Measurements from ENCODE around the gene PDPR. TPM values are rescaled to one million over a fixed set of nuclear protein-coding genes. Genes with fewer than 3 reads are reported as not detected.
"Not testable (repeated sequence)": the region's sequence is repeated elsewhere in the genome, so short reads cannot be mapped to it uniquely, and the experiment has no call there.

The PDPR gene
- polyA plus RNA-seq, 1 donor from 2014 or later, result 12.3 TPM

DNA sequence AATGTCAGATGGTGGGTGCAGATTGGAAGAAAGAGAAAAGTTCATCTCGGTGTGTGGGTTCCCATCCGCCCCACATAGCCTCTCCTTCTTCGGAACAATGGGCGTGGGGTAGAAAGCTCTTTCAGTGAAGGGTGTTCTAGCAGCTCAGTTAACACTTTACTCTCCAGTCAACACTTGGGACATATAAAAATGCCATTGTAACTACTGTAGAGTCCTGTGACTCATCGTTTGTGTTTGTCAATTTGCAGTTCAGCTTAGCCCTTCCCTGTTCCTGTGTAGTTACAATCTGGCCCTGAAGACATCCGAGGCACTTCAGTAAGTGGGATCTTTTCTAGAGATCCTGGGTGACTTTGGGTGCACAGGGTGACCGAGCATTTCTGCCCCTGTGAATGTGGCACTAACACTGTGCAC is 47.9 kb downstream of the PDPR start:
- Histone ChIP-seq H3K36me3 (ENCODE audit: insufficient read depth, low read length) (peaks cover 7% of the 10 kb centered on the region), H3K9ac (ENCODE audit: low read length) (no peak overlapping the region)

DNA sequence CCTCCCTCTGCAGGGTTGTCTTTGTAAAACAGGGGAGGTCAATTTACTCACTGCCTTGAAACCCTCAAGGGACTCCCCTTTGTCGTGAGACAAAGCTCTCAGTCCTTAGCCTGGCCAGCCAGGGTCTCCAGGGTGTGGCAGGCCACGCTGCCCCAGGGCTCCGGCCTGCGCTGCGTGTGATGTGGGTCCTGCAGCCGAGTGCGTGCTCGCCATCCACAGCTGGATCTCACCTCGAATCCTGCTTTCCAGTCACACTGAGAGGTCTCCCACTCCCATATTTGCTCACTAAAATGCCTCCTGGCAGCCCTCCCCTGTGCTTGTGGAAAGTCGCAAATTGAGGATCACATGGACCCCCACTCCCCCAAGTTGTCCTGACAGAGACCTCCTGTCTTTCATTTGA is 49.5 kb downstream of the PDPR start:
- Histone ChIP-seq H3K4me2 (ENCODE audit: low read length) (no peak overlapping the region), H3K9me2 (ENCODE audit: insufficient read depth, low read length) (no peaks in the 10 kb centered on the region), H2AFZ (ENCODE audit: low read depth, low read length) (no peak overlapping the region), H3K9me3 (ENCODE audit: low read length) (no peaks in the 10 kb centered on the region), H3K9ac (ENCODE audit: low read length) (no peak overlapping the region), H3K27me3 (ENCODE audit: insufficient read depth, low read depth, low read length) (no peaks in the 10 kb centered on the region), H3K36me3 (ENCODE audit: insufficient read depth, low read length) (peaks cover 7% of the 10 kb centered on the region), H4K20me1 (ENCODE audit: insufficient read depth) (no peaks in the 10 kb centered on the region), H3K79me2 (replicated peaks; ENCODE audit: insufficient read depth, low read length) (no peaks in the 10 kb centered on the region), H3K27ac (ENCODE audit: low read length) (no peak overlapping the region), H3K4me3 (ENCODE audit: low read length) (no peak overlapping the region), H3F3A (ENCODE audit: insufficient read depth, low read length, poor library complexity, severe bottlenecking) (no peaks in the 10 kb centered on the region)
- no peak for TF ChIP-seq EZH2 (IDR thresholded peaks at IDR 0.05; ENCODE audit: borderline replicate concordance, insufficient read depth, low read length, poor library complexity, severe bottlenecking)
- TF ChIP-seq EP300 (conservative IDR thresholded peaks at IDR 0.05; ENCODE audit: poor library complexity, severe bottlenecking), result no peak
- no peak for TF ChIP-seq SMC3 (conservative IDR thresholded peaks at IDR 0.05; ENCODE audit: poor library complexity)
- TF ChIP-seq, protein P1, sequence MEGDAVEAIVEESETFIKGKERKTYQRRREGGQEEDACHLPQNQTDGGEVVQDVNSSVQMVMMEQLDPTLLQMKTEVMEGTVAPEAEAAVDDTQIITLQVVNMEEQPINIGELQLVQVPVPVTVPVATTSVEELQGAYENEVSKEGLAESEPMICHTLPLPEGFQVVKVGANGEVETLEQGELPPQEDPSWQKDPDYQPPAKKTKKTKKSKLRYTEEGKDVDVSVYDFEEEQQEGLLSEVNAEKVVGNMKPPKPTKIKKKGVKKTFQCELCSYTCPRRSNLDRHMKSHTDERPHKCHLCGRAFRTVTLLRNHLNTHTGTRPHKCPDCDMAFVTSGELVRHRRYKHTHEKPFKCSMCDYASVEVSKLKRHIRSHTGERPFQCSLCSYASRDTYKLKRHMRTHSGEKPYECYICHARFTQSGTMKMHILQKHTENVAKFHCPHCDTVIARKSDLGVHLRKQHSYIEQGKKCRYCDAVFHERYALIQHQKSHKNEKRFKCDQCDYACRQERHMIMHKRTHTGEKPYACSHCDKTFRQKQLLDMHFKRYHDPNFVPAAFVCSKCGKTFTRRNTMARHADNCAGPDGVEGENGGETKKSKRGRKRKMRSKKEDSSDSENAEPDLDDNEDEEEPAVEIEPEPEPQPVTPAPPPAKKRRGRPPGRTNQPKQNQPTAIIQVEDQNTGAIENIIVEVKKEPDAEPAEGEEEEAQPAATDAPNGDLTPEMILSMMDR (IDR thresholded peaks at IDR 0.05; ENCODE audit: poor library complexity, severe bottlenecking), result no peak
- no peak for TF ChIP-seq TAF1 (IDR thresholded peaks at IDR 0.05; ENCODE audit: low read depth)
- no peak for TF ChIP-seq POLR2AphosphoS5 (IDR thresholded peaks at IDR 0.05)
- TF ChIP-seq RAD21 (conservative IDR thresholded peaks at IDR 0.05), result no peak
- TF ChIP-seq, protein P2, sequence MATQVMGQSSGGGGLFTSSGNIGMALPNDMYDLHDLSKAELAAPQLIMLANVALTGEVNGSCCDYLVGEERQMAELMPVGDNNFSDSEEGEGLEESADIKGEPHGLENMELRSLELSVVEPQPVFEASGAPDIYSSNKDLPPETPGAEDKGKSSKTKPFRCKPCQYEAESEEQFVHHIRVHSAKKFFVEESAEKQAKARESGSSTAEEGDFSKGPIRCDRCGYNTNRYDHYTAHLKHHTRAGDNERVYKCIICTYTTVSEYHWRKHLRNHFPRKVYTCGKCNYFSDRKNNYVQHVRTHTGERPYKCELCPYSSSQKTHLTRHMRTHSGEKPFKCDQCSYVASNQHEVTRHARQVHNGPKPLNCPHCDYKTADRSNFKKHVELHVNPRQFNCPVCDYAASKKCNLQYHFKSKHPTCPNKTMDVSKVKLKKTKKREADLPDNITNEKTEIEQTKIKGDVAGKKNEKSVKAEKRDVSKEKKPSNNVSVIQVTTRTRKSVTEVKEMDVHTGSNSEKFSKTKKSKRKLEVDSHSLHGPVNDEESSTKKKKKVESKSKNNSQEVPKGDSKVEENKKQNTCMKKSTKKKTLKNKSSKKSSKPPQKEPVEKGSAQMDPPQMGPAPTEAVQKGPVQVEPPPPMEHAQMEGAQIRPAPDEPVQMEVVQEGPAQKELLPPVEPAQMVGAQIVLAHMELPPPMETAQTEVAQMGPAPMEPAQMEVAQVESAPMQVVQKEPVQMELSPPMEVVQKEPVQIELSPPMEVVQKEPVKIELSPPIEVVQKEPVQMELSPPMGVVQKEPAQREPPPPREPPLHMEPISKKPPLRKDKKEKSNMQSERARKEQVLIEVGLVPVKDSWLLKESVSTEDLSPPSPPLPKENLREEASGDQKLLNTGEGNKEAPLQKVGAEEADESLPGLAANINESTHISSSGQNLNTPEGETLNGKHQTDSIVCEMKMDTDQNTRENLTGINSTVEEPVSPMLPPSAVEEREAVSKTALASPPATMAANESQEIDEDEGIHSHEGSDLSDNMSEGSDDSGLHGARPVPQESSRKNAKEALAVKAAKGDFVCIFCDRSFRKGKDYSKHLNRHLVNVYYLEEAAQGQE (IDR thresholded peaks at IDR 0.05; ENCODE audit: borderline replicate concordance), result no peak
- no peak for TF ChIP-seq MXI1 (conservative IDR thresholded peaks at IDR 0.05; ENCODE audit: poor library complexity, severe bottlenecking)

More for the DNA sequence above, 47.9 kb downstream of the PDPR start:
- Histone ChIP-seq H3K27ac (ENCODE audit: low read length) (no peak overlapping the region), H3K27me3 (ENCODE audit: insufficient read depth, low read depth, low read length) (no peaks in the 10 kb centered on the region), H3K4me2 (ENCODE audit: low read length) (no peak overlapping the region), H4K20me1 (ENCODE audit: insufficient read depth) (no peaks in the 10 kb centered on the region), H3K79me2 (replicated peaks; ENCODE audit: insufficient read depth, low read length) (no peaks in the 10 kb centered on the region), H3K9me3 (ENCODE audit: low read length) (no peaks in the 10 kb centered on the region), H3K4me3 (ENCODE audit: low read length) (no peak overlapping the region), H3K9me2 (ENCODE audit: insufficient read depth, low read length) (no peaks in the 10 kb centered on the region), H3F3A (ENCODE audit: insufficient read depth, low read length, poor library complexity, severe bottlenecking) (no peaks in the 10 kb centered on the region), H2AFZ (ENCODE audit: low read depth, low read length) (no peak overlapping the region)
- TF ChIP-seq, protein P2 (IDR thresholded peaks at IDR 0.05; ENCODE audit: borderline replicate concordance), result no peak
- TF ChIP-seq, protein P1 (IDR thresholded peaks at IDR 0.05; ENCODE audit: poor library complexity, severe bottlenecking), result no peak
- TF ChIP-seq TAF1 (IDR thresholded peaks at IDR 0.05; ENCODE audit: low read depth) (no peak), RAD21 (conservative IDR thresholded peaks at IDR 0.05) (no peak)

DNA sequence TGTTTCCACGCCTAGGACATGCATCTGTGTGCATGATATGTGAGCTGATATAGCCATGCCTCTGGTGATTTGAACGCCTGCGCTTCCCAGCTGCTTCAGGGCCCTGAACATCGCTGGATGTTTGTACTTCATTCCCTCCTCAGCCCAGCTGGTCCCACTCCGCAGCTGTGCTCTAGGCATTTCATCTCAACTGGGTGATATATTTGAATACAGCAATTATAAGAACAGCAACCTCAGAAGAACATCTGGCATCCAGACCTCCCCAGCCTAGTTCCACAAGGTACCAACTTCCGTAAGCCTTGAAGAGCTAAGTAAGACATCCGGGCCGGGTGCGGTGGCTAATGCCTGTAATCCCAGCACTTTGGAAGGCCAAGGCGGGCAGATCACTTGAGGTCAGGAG is 52.6 kb downstream of the PDPR start:
- H2AFZ ChIP-seq (ENCODE audit: low read depth, low read length); H3K9ac ChIP-seq (ENCODE audit: low read length); H3K9me3 ChIP-seq (ENCODE audit: low read length); H3K27me3 ChIP-seq (ENCODE audit: insufficient read depth, low read depth, low read length); H3K36me3 ChIP-seq (ENCODE audit: insufficient read depth, low read length); H3K4me2 ChIP-seq (ENCODE audit: low read length); H3K79me2 ChIP-seq (replicated peaks; ENCODE audit: insufficient read depth, low read length); H3F3A ChIP-seq (ENCODE audit: insufficient read depth, low read length, poor library complexity, severe bottlenecking); H4K20me1 ChIP-seq (ENCODE audit: insufficient read depth); H3K27ac ChIP-seq (ENCODE audit: low read length); H3K9me2 ChIP-seq (ENCODE audit: insufficient read depth, low read length); H3K4me3 ChIP-seq (ENCODE audit: low read length): not testable (repeated sequence)

Measured in neural cell (in vitro differentiated cells).